Mucosa of stomach (tissue), 1 donor: ENCODE measurements around the gene PRSS21.

Experiments
- H3K27me3 ChIP-seq: one replicate; pipeline ENCODE4 v1.7.0; 2013; ENCODE audit warnings: mild to moderate bottlenecking, low read length; ENCODE audit not compliant: control insufficient read depth, insufficient read depth
- H3K36me3 ChIP-seq: one replicate; pipeline ENCODE4 v1.7.0; 2013; ENCODE audit warnings: low read length; ENCODE audit not compliant: control insufficient read depth, insufficient read depth
- H3K4me1 ChIP-seq: one replicate; pipeline ENCODE4 v1.7.0; 2013; ENCODE audit warnings: mild to moderate bottlenecking, low read length; ENCODE audit not compliant: control insufficient read depth, insufficient read depth
- H3K4me3 ChIP-seq: one replicate; pipeline ENCODE4 v1.7.0; 2013; ENCODE audit warnings: low read length
- H3K9ac ChIP-seq: one replicate; pipeline ENCODE4 v1.7.0; 2013; ENCODE audit warnings: mild to moderate bottlenecking, low read length, moderate library complexity
- H3K9me3 ChIP-seq: one replicate; pipeline ENCODE4 v1.7.0; 2013; ENCODE audit warnings: mild to moderate bottlenecking, low read length, moderate library complexity; ENCODE audit not compliant: control insufficient read depth
- donor health status: Pancreatic carcinoma.

PRSS21 gene

DNA sequence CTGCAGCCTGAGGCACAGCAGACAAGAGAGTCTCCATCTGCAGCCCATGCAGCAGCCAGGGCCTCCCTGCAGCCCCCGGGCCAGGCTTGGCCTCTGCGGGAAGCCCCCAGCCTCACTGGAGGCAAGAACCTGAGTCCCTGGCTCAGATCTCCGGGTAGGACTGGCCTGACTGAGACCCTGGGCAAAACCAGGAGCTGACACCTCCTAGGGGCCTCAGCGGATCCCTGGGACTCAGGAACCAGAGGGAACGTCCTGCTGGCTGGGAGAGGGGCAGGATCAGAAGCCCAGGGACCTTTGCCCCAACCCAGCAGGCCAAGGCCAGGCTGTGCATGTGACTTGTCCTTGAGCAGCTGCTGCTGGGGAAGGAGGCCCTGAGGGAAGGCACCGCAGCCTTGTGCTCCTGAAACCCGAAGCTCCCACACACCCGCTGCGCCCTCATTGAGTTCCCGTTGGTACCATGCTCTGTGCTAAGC is 1.7 kb upstream of the PRSS21 start:
- Histone ChIP-seq H3K9me3 (no peaks in the 10 kb centered on the region), H3K4me1 (peaks cover 10% of the 10 kb centered on the region), H3K36me3 (no peaks in the 10 kb centered on the region), H3K27me3 (peaks cover 6% of the 10 kb centered on the region), H3K4me3 (no peak overlapping the region), H3K9ac (no peak overlapping the region)

- Histone ChIP-seq H3K9ac (no peak overlapping the region), H3K4me3 (no peak overlapping the region), H3K27me3 (peaks cover 6% of the 10 kb centered on the region), H3K9me3 (no peaks in the 10 kb centered on the region), H3K4me1 (no peaks in the 10 kb centered on the region), H3K36me3 (no peaks in the 10 kb centered on the region)
Measured at GRCh38 chr16:2817340-2818271, 569 bp downstream of the PRSS21 start.

DNA sequence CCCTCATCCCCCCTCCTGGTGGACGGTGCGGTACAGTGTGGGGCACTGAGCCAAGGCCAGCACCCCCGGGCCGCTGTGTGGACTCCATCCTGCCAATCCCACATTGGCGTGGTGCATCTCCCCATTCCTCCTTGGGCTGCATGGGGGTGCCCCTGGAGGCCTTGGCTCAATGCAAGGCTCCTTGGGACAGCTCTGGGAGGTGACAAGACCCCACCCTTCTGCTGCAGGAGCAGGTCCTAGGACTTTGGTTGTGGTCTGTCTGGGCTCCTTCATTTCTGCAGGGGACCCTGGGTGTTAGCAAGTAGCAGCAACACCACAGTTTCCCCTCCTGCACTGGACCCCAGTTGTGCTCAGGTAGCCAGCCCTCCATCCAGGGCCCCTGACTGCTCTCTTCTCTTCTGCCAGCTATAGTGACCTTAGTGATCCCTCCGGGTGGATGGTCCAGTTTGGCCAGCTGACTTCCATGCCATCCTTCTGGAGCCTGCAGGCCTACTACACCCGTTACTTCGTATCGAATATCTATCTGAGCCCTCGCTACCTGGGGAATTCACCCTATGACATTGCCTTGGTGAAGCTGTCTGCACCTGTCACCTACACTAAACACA is 1.3 kb downstream of the PRSS21 start:
- H3K9ac ChIP-seq = no peak overlapping the region
- peaks cover 6% of the 10 kb centered on the region for H3K27me3 ChIP-seq
- H3K36me3 ChIP-seq = no peaks in the 10 kb centered on the region
- no peaks in the 10 kb centered on the region for H3K4me1 ChIP-seq
- H3K4me3 ChIP-seq = no peak overlapping the region
- H3K9me3 ChIP-seq = no peaks in the 10 kb centered on the region

DNA sequence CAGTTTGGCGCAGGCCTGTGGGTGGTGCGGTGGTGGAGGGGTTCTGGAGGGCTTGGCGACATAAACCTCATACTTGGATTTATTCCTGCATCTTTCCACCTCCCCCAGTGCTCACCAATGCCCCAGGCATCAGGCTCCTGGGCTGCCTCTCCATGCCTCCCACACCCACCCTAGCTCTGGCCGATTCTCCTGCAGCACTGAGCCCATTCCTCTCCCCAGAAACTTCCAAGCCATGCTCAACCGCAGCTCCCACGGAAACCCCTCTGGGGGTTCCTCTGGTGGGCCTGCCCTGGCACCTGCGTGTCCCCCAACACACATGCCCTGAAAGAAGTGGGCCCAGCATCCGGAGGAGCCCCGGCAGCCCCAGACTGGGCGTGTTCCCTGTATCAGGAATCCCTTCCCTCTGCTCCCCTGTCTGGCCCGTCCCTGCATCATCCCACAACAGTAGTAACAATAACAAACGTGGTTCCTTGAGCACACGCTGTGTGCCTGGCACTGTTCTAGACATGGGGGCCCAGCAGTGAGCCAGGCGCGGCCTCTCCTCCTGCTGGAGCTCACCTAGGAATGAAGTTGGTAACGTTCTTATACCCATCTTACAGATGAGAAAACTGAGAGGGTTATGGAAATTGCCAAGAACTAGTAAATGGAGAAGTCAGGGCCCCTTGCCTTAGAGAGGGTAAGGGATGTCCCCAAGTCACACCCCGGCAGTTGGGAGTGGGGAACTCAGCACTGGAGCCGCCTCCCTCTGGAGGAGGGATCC is 2.3 kb downstream of the PRSS21 start:
- Histone ChIP-seq H3K4me3 (no peak overlapping the region), H3K9ac (no peak overlapping the region), H3K4me1 (no peaks in the 10 kb centered on the region), H3K27me3 (peaks cover 6% of the 10 kb centered on the region), H3K9me3 (no peaks in the 10 kb centered on the region), H3K36me3 (no peaks in the 10 kb centered on the region)

DNA sequence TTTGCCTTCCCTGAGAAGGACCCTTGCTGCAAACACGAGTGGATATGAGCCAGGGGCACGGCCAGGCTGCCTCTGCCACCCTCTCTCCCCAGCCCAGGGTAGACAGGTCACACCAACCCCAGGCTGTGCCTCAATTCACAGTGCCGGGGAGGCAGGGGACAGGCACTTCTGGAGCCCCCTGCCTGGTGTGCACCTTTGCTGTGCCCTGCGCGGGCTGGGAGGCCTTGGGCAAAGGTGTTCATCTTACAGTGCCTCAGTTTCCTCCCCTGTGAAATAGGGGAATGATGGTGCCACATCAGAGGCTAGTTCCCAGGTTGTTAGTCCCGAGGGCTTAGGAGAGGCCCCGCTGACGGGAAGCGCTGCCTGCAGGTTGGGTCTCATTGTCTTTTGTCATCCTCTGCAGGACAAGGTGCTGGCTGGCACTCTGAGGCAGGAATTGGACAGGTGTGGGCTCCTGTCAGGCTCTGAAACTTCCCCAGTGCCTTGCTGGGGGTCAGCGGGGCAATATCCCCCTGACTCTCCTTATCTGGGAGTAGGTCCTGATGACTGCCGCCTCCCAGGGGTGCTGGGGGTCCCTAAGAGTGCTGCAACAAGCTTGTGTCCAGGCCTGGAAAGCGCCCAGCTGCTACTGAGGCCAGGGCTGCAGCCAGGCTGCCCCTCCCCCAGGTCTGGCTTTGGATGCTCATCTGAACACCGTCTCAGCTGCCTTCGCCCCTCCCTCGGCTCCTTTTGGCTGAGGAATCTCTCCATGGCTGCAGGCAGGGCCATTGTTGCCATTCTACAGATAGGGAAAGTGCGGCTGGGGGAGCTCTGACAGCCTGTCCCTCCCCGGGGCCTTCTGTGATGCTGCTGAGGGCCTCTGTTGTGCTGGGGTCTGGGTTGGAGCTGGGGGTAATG is 3.1 kb downstream of the PRSS21 start:
- peaks cover 8% of the 10 kb centered on the region for H3K4me1 ChIP-seq
- no peaks in the 10 kb centered on the region for H3K9me3 ChIP-seq
- no peaks in the 10 kb centered on the region for H3K36me3 ChIP-seq
- peaks cover 5% of the 10 kb centered on the region for H3K27me3 ChIP-seq
- no peak overlapping the region for H3K9ac ChIP-seq
- no peak overlapping the region for H3K4me3 ChIP-seq

GRCh38 chr16:2820836-2821486 is 3.9 kb downstream of the PRSS21 start:
- H3K4me3 ChIP-seq = no peak overlapping the region
- no peaks in the 10 kb centered on the region for H3K9me3 ChIP-seq
- peaks cover 15% of the 10 kb centered on the region for H3K4me1 ChIP-seq
- H3K9ac ChIP-seq = no peak overlapping the region
- no peaks in the 10 kb centered on the region for H3K27me3 ChIP-seq
- H3K36me3 ChIP-seq = no peaks in the 10 kb centered on the region

DNA sequence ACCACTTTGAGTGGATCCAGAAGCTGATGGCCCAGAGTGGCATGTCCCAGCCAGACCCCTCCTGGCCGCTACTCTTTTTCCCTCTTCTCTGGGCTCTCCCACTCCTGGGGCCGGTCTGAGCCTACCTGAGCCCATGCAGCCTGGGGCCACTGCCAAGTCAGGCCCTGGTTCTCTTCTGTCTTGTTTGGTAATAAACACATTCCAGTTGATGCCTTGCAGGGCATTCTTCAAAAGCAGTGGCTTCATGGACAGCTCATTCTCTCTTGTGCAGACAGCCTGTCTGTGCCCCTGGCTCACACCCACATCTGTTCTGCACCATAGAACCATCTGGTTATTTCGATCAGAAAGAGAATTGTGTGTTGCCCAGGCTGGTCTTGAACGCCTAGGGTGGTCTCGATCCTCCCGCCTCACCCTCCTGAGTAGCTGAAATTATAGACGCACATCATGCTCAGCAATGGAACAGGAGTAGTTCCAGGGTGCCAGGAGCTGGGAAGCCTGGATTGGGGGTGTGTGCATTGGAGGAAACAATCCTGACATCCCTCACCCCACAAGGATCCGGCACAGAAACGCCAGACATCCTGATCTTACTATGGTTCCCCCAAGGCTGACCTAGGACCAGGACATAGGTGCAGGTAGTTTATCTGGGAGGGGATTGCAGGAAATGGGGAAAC is 4.6 kb downstream of the PRSS21 start:
- Histone ChIP-seq H3K4me1 (peaks cover 16% of the 10 kb centered on the region), H3K36me3 (no peaks in the 10 kb centered on the region), H3K9me3 (no peaks in the 10 kb centered on the region), H3K9ac (no peak overlapping the region), H3K27me3 (no peaks in the 10 kb centered on the region), H3K4me3 (no peak overlapping the region)

- H3K9me3 ChIP-seq = no peaks in the 10 kb centered on the region
- no peak overlapping the region for H3K4me3 ChIP-seq
- H3K9ac ChIP-seq = no peak overlapping the region
- H3K27me3 ChIP-seq = no peaks in the 10 kb centered on the region
- no peaks in the 10 kb centered on the region for H3K36me3 ChIP-seq
- peaks cover 22% of the 10 kb centered on the region for H3K4me1 ChIP-seq
Measured at GRCh38 chr16:2822158-2822495, 5.1 kb downstream of the PRSS21 start.

DNA sequence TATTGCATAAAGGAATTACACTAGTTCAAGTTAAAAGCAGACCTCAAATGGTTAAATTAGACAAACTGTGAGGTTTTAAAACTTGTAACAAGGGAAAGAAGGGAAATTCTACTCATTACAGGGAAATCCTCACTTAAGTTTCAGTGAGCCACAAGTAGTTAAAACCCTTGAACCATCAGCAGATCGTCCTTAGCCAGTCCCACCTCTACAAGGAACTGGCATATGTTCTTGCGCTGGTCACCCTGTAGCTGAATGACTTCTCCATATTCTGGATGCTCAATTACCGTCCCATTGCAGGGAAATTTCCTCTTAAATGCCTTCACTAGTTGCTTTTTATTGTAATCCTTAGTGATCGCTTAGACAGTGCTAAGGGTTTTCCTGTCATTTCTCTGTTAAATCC is 5.5 kb downstream of the PRSS21 start:
- Histone ChIP-seq H3K36me3 (no peaks in the 10 kb centered on the region), H3K9me3 (no peaks in the 10 kb centered on the region), H3K4me1 (peaks cover 24% of the 10 kb centered on the region), H3K9ac (no peak overlapping the region), H3K4me3 (no peak overlapping the region), H3K27me3 (no peaks in the 10 kb centered on the region)

DNA sequence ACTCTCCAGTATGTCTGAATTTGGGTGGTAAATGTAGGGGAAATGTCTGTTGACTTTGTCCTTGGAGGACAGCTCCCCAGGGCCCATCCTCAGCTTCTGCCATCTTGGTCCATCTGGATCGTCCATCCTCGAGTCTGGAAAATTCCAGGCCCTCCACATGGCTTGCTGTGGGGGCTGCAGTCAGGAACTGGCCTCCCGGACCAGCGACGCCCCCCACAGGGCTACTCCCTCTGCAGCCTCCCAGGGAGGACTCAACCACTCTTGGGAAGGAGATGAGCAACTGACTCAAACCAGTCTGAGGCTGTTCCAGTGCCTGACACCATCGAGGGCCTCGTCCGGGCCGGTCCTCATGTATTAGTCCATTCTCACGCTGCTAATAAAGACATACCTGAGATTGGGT is 7.6 kb downstream of the PRSS21 start:
- Histone ChIP-seq H3K9ac (no peak overlapping the region), H3K36me3 (no peaks in the 10 kb centered on the region), H3K4me1 (peaks cover 33% of the 10 kb centered on the region), H3K4me3 (no peak overlapping the region), H3K27me3 (peaks cover 7% of the 10 kb centered on the region), H3K9me3 (no peaks in the 10 kb centered on the region)
